Liver (tissue), 9 donors: ENCODE data around the gene MAPK8IP3. TPM values are rescaled to one million over a fixed set of nuclear protein-coding genes. Genes with fewer than 3 reads are reported as not detected.

Experiments used
- DNase-seq: peaks from one replicate; pipeline ENCODE4 v3.0.0-alpha.2; 2017; ENCODE audit warnings: low spot score
- H3K27ac ChIP-seq, 2 donors: one replicate each; pipeline ENCODE4 v1.7.0; 2013; ENCODE audit warnings: inconsistent platforms in 2 of 2, low read length in 2 of 2, control low read depth in 1 of 2, low read depth in 1 of 2, mild to moderate bottlenecking in 1 of 2
- H3K27me3 ChIP-seq, 4 donors: one replicate each; pipeline versions ENCODE4 v1.6.1 to v1.7.0; 2013; ENCODE audit warnings: low read length in 3 of 4, inconsistent platforms in 1 of 4, mild to moderate bottlenecking in 1 of 4, moderate library complexity in 1 of 4; ENCODE audit not compliant: control insufficient read depth in 4 of 4, insufficient read depth in 4 of 4
- H3K36me3 ChIP-seq, 4 donors: one replicate each; pipeline versions ENCODE4 v1.6.1 to v1.7.0; 2013; ENCODE audit warnings: low read length in 3 of 4, mild to moderate bottlenecking in 3 of 4, low read depth in 1 of 4, moderate library complexity in 1 of 4; ENCODE audit not compliant: control insufficient read depth in 4 of 4, insufficient read depth in 3 of 4
- H3K4me1 ChIP-seq, 4 donors: one replicate each; pipeline versions ENCODE4 v1.6.1 to v1.7.0; 2013; ENCODE audit warnings: low read length in 3 of 4, mild to moderate bottlenecking in 3 of 4, moderate library complexity in 1 of 4; ENCODE audit not compliant: control insufficient read depth in 4 of 4, insufficient read depth in 4 of 4
- H3K4me3 ChIP-seq, 3 donors: one replicate each; pipeline versions ENCODE4 v1.6.1 to v1.7.0; 2013; ENCODE audit warnings: low read length in 3 of 3, control low read depth in 1 of 3, low read depth in 1 of 3, mild to moderate bottlenecking in 1 of 3
- H3K9ac ChIP-seq, 2 donors: one replicate each; pipeline ENCODE4 v1.7.0; 2013; ENCODE audit warnings: low read length in 2 of 2, mild to moderate bottlenecking in 2 of 2, moderate library complexity in 2 of 2, control low read depth in 1 of 2, low read depth in 1 of 2
- H3K9me3 ChIP-seq, 4 donors: one replicate each; pipeline versions ENCODE4 v1.6.1 to v1.7.0; 2013; ENCODE audit warnings: low read length in 3 of 4; ENCODE audit not compliant: control insufficient read depth in 4 of 4
- ATF3 ChIP-seq: IDR thresholded peaks from 2 replicates; pipeline ENCODE4 v1.6.1; 2016; ENCODE audit warnings: antibody characterized with exemption
- EGR1 ChIP-seq, 2 donors: IDR thresholded peaks; 2 replicates each; pipeline ENCODE4 v1.6.1; 2016 to 2018; ENCODE audit warnings: antibody characterized with exemption in 2 of 2, low read depth in 2 of 2
- FOXA1 ChIP-seq: IDR thresholded peaks from 2 replicates; pipeline ENCODE4 v1.6.1; 2016; ENCODE audit warnings: antibody characterized with exemption
- FOXA2 ChIP-seq: IDR thresholded peaks from 2 replicates; pipeline ENCODE4 v1.6.1; 2016; ENCODE audit warnings: antibody characterized with exemption
- GABPA ChIP-seq, 2 donors: IDR thresholded peaks in 1 of 2; conservative IDR thresholded peaks in 1 of 2; 2 replicates each; pipeline ENCODE4 v1.6.1; 2016; ENCODE audit warnings: antibody characterized with exemption in 2 of 2, mild to moderate bottlenecking in 1 of 2, moderate library complexity in 1 of 2
- HNF4A ChIP-seq, 2 donors: conservative IDR thresholded peaks; 2 replicates each; pipeline ENCODE4 v1.6.1; 2016; ENCODE audit warnings: antibody characterized with exemption in 2 of 2, mild to moderate bottlenecking in 2 of 2
- JUND ChIP-seq, 2 donors: IDR thresholded peaks; 2 replicates each; pipeline ENCODE4 v1.6.1; 2016; ENCODE audit warnings: antibody characterized with exemption in 2 of 2
- MAX ChIP-seq: IDR thresholded peaks from 2 replicates; pipeline ENCODE4 v1.6.1; 2016; ENCODE audit warnings: antibody characterized with exemption
- NR2F2 ChIP-seq: IDR thresholded peaks from 2 replicates; pipeline ENCODE4 v1.6.1; 2016; ENCODE audit warnings: antibody characterized with exemption
- RAD21 ChIP-seq, 2 donors: IDR thresholded peaks; 2 replicates each; pipeline ENCODE4 v1.6.1; 2016; ENCODE audit warnings: antibody characterized with exemption in 2 of 2, mild to moderate bottlenecking in 2 of 2
- REST ChIP-seq: IDR thresholded peaks from 2 replicates; pipeline ENCODE4 v1.6.1; 2016; ENCODE audit warnings: antibody characterized with exemption, mild to moderate bottlenecking
- SP1 ChIP-seq: IDR thresholded peaks from 2 replicates; pipeline ENCODE4 v1.6.1; 2018; ENCODE audit warnings: antibody characterized with exemption, mild to moderate bottlenecking
- TAF1 ChIP-seq: conservative IDR thresholded peaks from 2 replicates; pipeline ENCODE4 v1.6.1; 2016; ENCODE audit warnings: antibody characterized with exemption, mild to moderate bottlenecking
- YY1 ChIP-seq: IDR thresholded peaks from 2 replicates; pipeline ENCODE4 v1.6.1; 2016; ENCODE audit warnings: antibody characterized with exemption, mild to moderate bottlenecking
- WGBS: extraction: QIAGEN DNeasy Blood & Tissue Kit; methylation state at CpG from one replicate; pipeline ENCODE4 v1.1.7; 2013; 5-methylcytosine and 5-hydroxymethylcytosine counted together
- polyA plus RNA-seq, 2 donors: library from polyadenylated mRNA; stranded (reverse) in 1 of 2; unstranded in 1 of 2; fragments of 200-250 nt in 1 of 2; fragments of >200 nt in 1 of 2; fragmentation: Nextera tagmentation in 1 of 2; extraction: Ambion mirVana in 1 of 2; gene quantifications; one replicate each; pipeline versions ENCODE4 v1.2.1 to v1.2.3, GENCODE V29; 2013 to 2015
- total RNA-seq, 2 donors: library from RNA; depleted of rRNA; stranded (reverse); fragments of >200 nt; gene quantifications; one replicate each; pipeline ENCODE4 v1.2.3, GENCODE V29; 2014
- TF ChIP-seq, protein P1 (sequence below): fragments of 150-350 bp; IDR thresholded peaks from 2 replicates; pipeline ENCODE4 v1.5.1; 2017; ENCODE audit warnings: improper control_type of control experiment, low read depth, low read length; ENCODE audit not compliant: missing input control
- TF ChIP-seq, protein P2 (sequence below): IDR thresholded peaks from 2 replicates; pipeline ENCODE4 v1.6.1; 2016; ENCODE audit warnings: antibody characterized with exemption
- donor health status: healthy.
- donor health status: healthy.
- donor health status: healthy.
- donor health status: healthy.
- donor health status: healthy.

The MAPK8IP3 gene
- total and polyA plus RNA-seq, 4 donors: 4.1 to 43.0 (median 9.3) TPM

- TF ChIP-seq TAF1 (no peak), RAD21 (IDR thresholded peaks at IDR 0.05) (peak in 1 of 2 donors; percentile 72), JUND (IDR thresholded peaks at IDR 0.05) (no peak)
- TF ChIP-seq, protein P1, sequence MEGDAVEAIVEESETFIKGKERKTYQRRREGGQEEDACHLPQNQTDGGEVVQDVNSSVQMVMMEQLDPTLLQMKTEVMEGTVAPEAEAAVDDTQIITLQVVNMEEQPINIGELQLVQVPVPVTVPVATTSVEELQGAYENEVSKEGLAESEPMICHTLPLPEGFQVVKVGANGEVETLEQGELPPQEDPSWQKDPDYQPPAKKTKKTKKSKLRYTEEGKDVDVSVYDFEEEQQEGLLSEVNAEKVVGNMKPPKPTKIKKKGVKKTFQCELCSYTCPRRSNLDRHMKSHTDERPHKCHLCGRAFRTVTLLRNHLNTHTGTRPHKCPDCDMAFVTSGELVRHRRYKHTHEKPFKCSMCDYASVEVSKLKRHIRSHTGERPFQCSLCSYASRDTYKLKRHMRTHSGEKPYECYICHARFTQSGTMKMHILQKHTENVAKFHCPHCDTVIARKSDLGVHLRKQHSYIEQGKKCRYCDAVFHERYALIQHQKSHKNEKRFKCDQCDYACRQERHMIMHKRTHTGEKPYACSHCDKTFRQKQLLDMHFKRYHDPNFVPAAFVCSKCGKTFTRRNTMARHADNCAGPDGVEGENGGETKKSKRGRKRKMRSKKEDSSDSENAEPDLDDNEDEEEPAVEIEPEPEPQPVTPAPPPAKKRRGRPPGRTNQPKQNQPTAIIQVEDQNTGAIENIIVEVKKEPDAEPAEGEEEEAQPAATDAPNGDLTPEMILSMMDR: peak; percentile 71
- Histone ChIP-seq H3K27me3 (no peaks in the 10 kb centered on the region), H3K4me3 (no peak overlapping the region), H3K36me3 (peaks cover 0 to 26% (median 9%) of the 10 kb centered on the region in 4 donors), H3K27ac (no peak overlapping the region), H3K9me3 (no peaks in the 10 kb centered on the region), H3K9ac (no peak overlapping the region), H3K4me1 (peaks cover 2 to 7% (median 4%) of the 10 kb centered on the region in 4 donors)
- DNase-seq: peak; percentile 62
- 56% methylated on average over 6 of the region's 6 CpGs for WGBS
Observed at GRCh38 chr16:1723450-1724147, 17.6 kb downstream of the MAPK8IP3 start.

- Histone ChIP-seq H3K4me3 (no peak overlapping the region), H3K9ac (no peak overlapping the region), H3K27me3 (no peaks in the 10 kb centered on the region), H3K27ac (no peak overlapping the region), H3K4me1 (peaks cover 2 to 7% (median 3%) of the 10 kb centered on the region in 4 donors), H3K9me3 (no peaks in the 10 kb centered on the region), H3K36me3 (peaks cover 0 to 32% (median 13%) of the 10 kb centered on the region in 4 donors)
- WGBS: 96% methylated on average over 12 of the region's 12 CpGs
- no peak for DNase-seq
- no peak for TF ChIP-seq REST
- TF ChIP-seq, protein P1: no peak
- TF ChIP-seq SP1: no peak
- TF ChIP-seq GABPA (IDR thresholded peaks at IDR 0.05 in 1 of 2, conservative IDR thresholded peaks at IDR 0.05 in 1 of 2): no peak
- no peak for TF ChIP-seq HNF4A (conservative IDR thresholded peaks at IDR 0.05)
- TF ChIP-seq FOXA1: no peak
- no peak for TF ChIP-seq JUND (IDR thresholded peaks at IDR 0.05)
- TF ChIP-seq, protein P2, sequence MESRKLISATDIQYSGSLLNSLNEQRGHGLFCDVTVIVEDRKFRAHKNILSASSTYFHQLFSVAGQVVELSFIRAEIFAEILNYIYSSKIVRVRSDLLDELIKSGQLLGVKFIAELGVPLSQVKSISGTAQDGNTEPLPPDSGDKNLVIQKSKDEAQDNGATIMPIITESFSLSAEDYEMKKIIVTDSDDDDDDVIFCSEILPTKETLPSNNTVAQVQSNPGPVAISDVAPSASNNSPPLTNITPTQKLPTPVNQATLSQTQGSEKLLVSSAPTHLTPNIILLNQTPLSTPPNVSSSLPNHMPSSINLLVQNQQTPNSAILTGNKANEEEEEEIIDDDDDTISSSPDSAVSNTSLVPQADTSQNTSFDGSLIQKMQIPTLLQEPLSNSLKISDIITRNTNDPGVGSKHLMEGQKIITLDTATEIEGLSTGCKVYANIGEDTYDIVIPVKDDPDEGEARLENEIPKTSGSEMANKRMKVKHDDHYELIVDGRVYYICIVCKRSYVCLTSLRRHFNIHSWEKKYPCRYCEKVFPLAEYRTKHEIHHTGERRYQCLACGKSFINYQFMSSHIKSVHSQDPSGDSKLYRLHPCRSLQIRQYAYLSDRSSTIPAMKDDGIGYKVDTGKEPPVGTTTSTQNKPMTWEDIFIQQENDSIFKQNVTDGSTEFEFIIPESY: no peak
- no peak for TF ChIP-seq FOXA2
- no peak for TF ChIP-seq RAD21 (IDR thresholded peaks at IDR 0.05)
- no peak for TF ChIP-seq MAX
- TF ChIP-seq YY1: no peak
- TF ChIP-seq EGR1 (IDR thresholded peaks at IDR 0.05; ENCODE audit: low read depth in 2 of 2): no peak
- no peak for TF ChIP-seq ATF3
- TF ChIP-seq NR2F2: no peak
Observed at GRCh38 chr16:1724491-1724890, 18.5 kb downstream of the MAPK8IP3 start.
